Right lobe of liver (tissue), 6 donors: ENCODE data around the gene CFAP298. TPM values are rescaled to one million over a fixed set of nuclear protein-coding genes. Genes with fewer than 3 reads are reported as not detected.
"Not testable (repeated sequence)": the region's sequence is repeated elsewhere in the genome, so short reads cannot be mapped to it uniquely, and the experiment has no call there.

ENCODE experiments used
- ATAC-seq, 4 donors: fragments of 200-7000 bp; cut with Tn5 transposase; one replicate each; pipeline ENCODE4 v1.9.1; 2020; ENCODE audit warnings: mild to moderate bottlenecking in 4 of 4, moderate library complexity in 4 of 4
- DNase-seq, 3 donors: peaks; one replicate each; pipeline ENCODE4 v3.0.0-alpha.2; 2020
- H3K27ac ChIP-seq, 3 donors: fragments of 200-600 bp; one replicate each; pipeline ENCODE4 v1.8.0; 2022
- H3K27me3 ChIP-seq, 2 donors: fragments of 200-600 bp; one replicate each; pipeline ENCODE4 v1.8.0; 2022
- H3K36me3 ChIP-seq, 4 donors: fragments of 200-600 bp; sonication (generic) in 1 of 4; one replicate each; pipeline versions ENCODE4 v1.5.1 to v1.8.0; 2017 to 2022; ENCODE audit warnings: control low read depth in 1 of 4
- H3K4me1 ChIP-seq, 4 donors: fragments of 200-600 bp; sonication (generic) in 1 of 4; one replicate each; pipeline versions ENCODE4 v1.5.1 to v1.8.0; 2017 to 2022; ENCODE audit warnings: control low read depth in 1 of 4
- H3K4me3 ChIP-seq, 3 donors: fragments of 200-600 bp; one replicate each; pipeline ENCODE4 v1.8.0; 2022
- H3K9me3 ChIP-seq, 4 donors: fragments of 200-600 bp; sonication (generic) in 1 of 4; one replicate each; pipeline versions ENCODE4 v1.5.1 to v1.8.0; 2017 to 2022; ENCODE audit warnings: control low read depth in 1 of 4
- CTCF ChIP-seq, 4 donors: fragments of 200-600 bp in 3 of 4; fragments of 450-650 bp in 1 of 4; IDR thresholded peaks; one replicate each; pipeline versions ENCODE4 v1.5.1 to v1.8.0; 2016 to 2022; ENCODE audit warnings: antibody characterized with exemption in 4 of 4, mild to moderate bottlenecking in 2 of 4
- POLR2A ChIP-seq: fragments of 450-650 bp; IDR thresholded peaks from one replicate; pipeline ENCODE4 v1.6.1; 2017; ENCODE audit warnings: antibody characterized with exemption, mild to moderate bottlenecking
- WGBS: methylation state at CpG from one replicate; pipeline ENCODE4 v1.1.6; 2018; ENCODE audit warnings: low coverage, low lambda C conversion rate; ENCODE audit not compliant: insufficient coverage; ENCODE audit errors: missing lambda C conversion rate; 5-methylcytosine and 5-hydroxymethylcytosine counted together
- intact Hi-C, 2 donors: fragments of 100-400 bp; cut with DNase I; formaldehyde crosslinking; loops; one replicate each; pipeline versions ENCODE4 v1.11.2 to v1.14.1; 2022
- total RNA-seq, 6 experiments: library from RNA; depleted of rRNA in 2 of 6; stranded (reverse); fragments of >200 nt in 2 of 6; fragmentation: NEBNext Ultra II Directional in 3 of 6; extraction: Animal tissue kit (Norgen Biotek cat#: 25700) in 3 of 6; gene quantifications; one replicate each; pipeline versions ENCODE4 v1.1.0 to v1.2.4, GENCODE V29; 2016 to 2023
- donor health status: DM: no; HTN: yes; CAD: no.
- donor health status: DM: no; HTN: no; CAD: no.
- donor health status: DM: no; HTN: no; CAD: no.
- donor health status: DM: no; HTN: yes; CAD: no.
- donor health status: DM: no; HTN: yes; CAD: no.

The CFAP298 gene
- total RNA-seq, 6 experiments from 2014 or later = 8.6 to 15.3 (median 11.6) TPM

- peak; percentile 7 to 31 (median 24) for TF ChIP-seq CTCF (IDR thresholded peaks at IDR 0.05)
- no peak for TF ChIP-seq POLR2A
Measured at GRCh38 chr21:32562426-32562825, 49.8 kb downstream of the CFAP298 start.

DNA sequence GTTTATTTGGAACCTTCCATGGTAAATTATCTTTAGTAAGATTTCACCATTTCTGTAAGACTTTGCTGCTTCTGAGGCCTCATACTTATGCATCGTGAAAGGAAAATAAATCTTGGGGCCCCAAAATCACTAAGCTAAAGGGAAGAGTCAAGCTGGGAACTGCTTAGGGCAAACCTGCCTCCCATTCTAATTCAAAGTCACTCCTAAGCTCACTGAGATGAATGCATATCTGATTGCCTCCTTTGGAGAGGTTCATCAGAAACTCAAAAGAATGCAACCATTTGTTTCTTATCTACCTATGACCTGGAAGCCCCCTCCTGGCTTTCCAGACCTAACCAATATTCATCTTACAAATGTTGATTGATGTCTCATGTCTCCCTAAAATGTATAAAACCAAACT, 50.7 kb downstream of the CFAP298 start:
- DNase-seq, H3K4me3 ChIP-seq, intact Hi-C loops, H3K27ac ChIP-seq, H3K4me1 ChIP-seq, H3K36me3 ChIP-seq, ATAC-seq, H3K9me3 ChIP-seq, H3K27me3 ChIP-seq: not testable (repeated sequence)
- 89% methylated on average over 1 of the region's 1 CpG for WGBS

More at GRCh38 chr21:32562426-32562825, 49.8 kb downstream of the CFAP298 start:
- H3K27me3 ChIP-seq = no peaks in the 10 kb centered on the region
- no peak overlapping the region for H3K27ac ChIP-seq
- no peak overlapping the region for H3K4me3 ChIP-seq
- H3K9me3 ChIP-seq = no peaks in the 10 kb centered on the region
- intact Hi-C loops = no loop called here
- no peak for DNase-seq
- H3K4me1 ChIP-seq = no peaks in the 10 kb centered on the region
- no peaks in the 10 kb centered on the region for H3K36me3 ChIP-seq
- 59% methylated on average over 5 of the region's 5 CpGs for WGBS
- ATAC-seq = peak in 3 of 4 donors; percentile 35 to 44 (median 41)

- Histone ChIP-seq H3K4me1 (no peaks in the 10 kb centered on the region), H3K9me3 (no peaks in the 10 kb centered on the region), H3K27ac (no peak overlapping the region), H3K36me3 (no peaks in the 10 kb centered on the region), H3K27me3 (no peaks in the 10 kb centered on the region), H3K4me3 (no peak overlapping the region)
- TF ChIP-seq POLR2A (no peak), CTCF (IDR thresholded peaks at IDR 0.05) (no peak)
- no peak for ATAC-seq
- WGBS = 85% methylated on average over 3 of the region's 3 CpGs
- intact Hi-C loops = no loop called here
- DNase-seq = no peak
Measured at GRCh38 chr21:32560896-32561295, 51.3 kb downstream of the CFAP298 start.

DNA sequence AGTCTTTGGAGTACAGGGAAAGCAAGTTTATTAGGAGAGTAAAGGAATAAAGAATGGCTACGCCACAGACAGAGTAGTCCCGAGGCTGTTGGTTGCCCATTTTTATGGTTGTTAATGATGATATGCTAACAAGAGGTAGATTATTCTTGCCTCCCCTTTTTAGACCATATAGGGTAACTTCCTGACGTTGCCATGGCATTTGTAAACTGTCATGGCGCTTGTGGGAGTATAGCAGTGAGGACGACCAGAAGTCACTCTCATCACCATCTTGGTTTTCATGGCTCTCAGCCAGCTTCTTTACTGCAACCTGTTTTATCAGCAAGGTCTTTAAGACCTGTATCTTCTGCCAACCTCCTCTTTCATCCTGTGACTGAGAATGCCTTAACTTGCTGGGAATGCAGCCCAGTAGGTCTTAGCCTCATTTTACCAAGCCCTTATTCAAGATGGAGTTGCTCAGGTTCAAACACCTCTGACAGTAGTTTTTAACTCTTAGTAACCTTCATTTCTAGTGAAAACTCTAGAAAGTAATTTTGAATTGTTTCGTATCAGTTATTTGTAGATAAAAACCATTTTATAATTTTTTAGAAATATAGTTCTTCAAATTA, 53.1 kb downstream of the CFAP298 start:
- WGBS = 83% methylated on average over 6 of the region's 6 CpGs

GRCh38 chr21:32558106-32558505, 54.1 kb downstream of the CFAP298 start:
- H3K4me1 ChIP-seq = no peaks in the 10 kb centered on the region
- no peaks in the 10 kb centered on the region for H3K9me3 ChIP-seq
- no peaks in the 10 kb centered on the region for H3K27me3 ChIP-seq
- H3K4me3 ChIP-seq = no peak overlapping the region
- H3K36me3 ChIP-seq = no peaks in the 10 kb centered on the region
- ATAC-seq (no peak), DNase-seq (no peak)
- 94% methylated on average over 3 of the region's 3 CpGs for WGBS
- no peak for TF ChIP-seq CTCF (IDR thresholded peaks at IDR 0.05)
- TF ChIP-seq POLR2A = no peak
- no peak overlapping the region for H3K27ac ChIP-seq
- intact Hi-C loops = no loop called here

More for the DNA sequence above, 53.1 kb downstream of the CFAP298 start:
- intact Hi-C loops = no loop called here
- Histone ChIP-seq H3K27ac (no peak overlapping the region), H3K36me3 (no peaks in the 10 kb centered on the region), H3K27me3 (no peaks in the 10 kb centered on the region), H3K9me3 (no peaks in the 10 kb centered on the region), H3K4me3 (no peak overlapping the region), H3K4me1 (no peaks in the 10 kb centered on the region)
- TF ChIP-seq CTCF (IDR thresholded peaks at IDR 0.05) = no peak
- no peak for TF ChIP-seq POLR2A
- DNase-seq = no peak
- ATAC-seq = no peak
